HG02884 (cell line): ENCODE measurements around the gene ELOVL1.

Experiments
- ATAC-seq: cut with Tn5 transposase; IDR thresholded peaks from one replicate; pipeline ENCODE4 v1.9.1; 2021; ENCODE audit warnings: mild to moderate bottlenecking, moderate library complexity; ENCODE audit not compliant: unreplicated experiment

Gene ELOVL1

DNA sequence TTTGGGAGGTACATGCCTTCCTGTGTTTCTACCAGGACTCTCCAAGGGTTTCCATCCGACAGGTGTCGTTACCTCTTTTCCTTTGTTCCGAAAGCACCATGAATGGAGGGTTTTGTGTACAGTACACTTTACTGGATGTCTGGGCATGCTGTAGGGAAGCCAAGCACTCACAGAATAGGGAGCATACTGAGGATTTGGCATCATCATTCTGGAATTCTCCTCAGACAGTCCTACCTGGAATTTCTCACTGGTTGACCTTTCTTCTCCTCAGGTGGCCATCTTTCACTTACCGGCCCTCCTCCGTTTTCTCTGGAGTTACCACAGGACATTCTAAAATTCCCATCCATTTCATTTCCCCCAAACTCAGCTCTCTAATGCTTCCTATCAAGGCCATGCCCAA, 36.1 kb downstream of the ELOVL1 start:
- no peak for ATAC-seq

DNA sequence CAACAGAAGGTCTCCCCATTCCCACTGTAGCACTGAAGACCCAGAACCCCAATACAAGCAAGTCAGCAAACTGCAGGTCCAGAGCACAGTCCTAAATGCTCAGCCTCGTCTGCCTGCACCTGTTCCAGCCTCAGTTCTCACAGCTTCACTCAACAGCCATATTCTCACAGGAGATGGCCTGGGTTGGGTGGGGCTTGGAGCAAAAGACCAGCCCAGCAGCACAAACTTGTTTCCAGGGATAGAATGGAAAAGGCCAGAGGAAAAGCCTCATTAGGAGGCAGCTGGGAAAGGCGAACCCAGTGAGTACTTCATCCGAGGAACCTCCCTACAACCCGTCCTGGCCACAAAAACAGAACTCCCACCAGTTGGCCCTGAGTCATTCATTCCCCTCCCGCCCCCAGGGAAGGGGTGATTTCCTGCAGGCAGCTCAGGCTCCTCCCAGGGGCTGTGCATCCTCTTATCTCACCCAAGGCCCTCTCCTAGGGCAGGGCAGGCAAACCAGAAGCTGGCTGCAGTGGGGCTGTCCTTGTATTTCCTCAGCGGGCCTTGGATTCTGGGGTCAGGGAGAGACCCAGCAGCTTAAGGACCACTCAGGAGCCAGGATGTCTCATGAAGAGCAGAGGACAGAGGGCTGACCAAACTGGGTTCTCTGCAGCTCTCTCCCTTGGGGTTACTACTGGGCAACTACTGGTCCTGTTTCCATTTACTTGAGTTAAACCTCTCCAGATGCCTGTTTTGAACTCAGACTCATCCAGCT, 37.6 kb downstream of the ELOVL1 start:
- no peak for ATAC-seq

DNA sequence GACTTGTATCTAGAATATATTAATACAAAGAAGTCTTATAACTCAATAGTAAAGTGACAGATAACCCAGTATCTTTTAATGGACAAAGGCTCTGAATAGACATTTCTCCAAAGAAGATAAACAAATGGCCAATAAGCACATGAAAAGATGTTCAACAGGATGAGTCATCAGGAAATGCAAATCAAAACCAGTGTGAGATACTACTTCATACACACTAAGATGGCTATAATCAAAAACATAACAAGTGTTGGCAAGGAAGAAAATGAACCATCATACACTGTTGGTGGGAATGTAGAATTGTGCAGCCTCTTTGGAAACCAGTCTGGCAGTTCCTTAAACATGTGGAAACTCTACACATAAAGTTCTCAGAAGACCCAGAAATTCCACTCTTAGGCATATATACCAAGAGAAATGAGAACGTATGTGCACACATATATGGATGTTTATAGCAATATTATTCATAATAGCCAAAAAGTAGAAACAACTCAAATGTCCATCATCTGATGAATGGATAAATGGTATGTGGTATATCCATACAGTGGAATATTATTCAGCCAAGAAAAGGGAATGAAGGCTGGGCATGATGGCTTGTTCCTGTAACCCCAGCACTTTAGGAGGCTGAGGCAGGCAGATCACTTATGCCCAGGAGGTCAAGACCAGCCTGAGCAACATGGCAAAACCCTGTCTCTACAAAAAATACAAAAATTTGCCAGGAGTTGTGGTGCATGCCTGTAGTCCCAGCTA, 40.1 kb downstream of the ELOVL1 start:
- ATAC-seq = no peak

DNA sequence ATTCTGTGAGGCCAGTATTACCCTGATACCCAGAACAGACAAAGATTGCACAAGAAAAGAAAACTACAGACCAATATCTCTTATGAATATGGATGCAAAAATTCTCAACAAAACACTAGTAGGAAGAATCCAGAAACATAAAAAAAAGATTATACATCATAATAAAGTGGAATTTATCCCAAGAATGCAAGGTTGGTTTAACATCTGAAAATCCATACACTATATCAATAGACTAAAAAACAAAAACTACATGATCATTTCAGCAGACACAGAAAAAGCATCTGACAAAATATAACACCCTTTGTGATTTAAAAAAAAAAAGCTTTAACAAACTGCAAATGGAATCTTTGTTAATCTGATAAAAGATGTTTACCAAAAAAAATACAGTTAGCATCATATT, 42.4 kb downstream of the ELOVL1 start:
- no peak for ATAC-seq

DNA sequence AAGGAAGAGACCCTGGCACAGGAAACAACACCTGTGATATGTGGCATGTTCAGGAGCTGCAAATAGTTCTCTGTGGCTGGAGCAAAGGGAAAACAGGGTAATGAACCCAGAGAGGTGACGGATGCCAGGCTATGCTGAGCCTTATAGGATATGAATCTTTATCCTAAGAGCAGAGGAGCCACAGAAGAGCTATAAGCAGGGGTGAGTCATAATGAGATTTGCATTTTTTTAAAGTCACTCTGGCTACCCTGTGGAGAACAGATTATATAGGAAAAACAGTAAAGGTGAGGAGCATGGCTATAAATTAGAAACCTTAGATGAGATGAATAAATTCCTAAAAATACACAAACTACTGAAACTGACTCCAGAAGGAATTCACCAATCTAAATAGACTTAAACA, 43.0 kb downstream of the ELOVL1 start:
- no peak for ATAC-seq

DNA sequence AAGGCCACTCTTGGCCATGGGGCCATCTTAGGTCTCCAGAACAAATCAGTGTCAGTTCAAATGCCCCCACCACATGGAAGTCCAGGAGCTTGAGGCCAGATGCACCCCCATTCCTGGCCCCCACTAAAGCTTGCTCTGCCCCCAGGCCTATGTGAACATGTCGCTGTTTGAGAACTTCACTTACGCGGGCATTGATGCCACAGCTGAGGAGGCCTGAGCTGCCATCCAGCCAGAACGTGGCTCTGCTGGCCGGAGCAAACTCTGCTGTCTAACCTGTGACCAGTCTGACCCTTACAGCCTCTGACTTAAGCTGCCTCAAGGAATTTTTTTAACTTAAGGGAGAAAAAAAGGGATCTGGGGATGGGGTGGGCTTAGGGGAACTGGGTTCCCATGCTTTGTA, 45.3 kb downstream of the ELOVL1 start:
- no peak for ATAC-seq

DNA sequence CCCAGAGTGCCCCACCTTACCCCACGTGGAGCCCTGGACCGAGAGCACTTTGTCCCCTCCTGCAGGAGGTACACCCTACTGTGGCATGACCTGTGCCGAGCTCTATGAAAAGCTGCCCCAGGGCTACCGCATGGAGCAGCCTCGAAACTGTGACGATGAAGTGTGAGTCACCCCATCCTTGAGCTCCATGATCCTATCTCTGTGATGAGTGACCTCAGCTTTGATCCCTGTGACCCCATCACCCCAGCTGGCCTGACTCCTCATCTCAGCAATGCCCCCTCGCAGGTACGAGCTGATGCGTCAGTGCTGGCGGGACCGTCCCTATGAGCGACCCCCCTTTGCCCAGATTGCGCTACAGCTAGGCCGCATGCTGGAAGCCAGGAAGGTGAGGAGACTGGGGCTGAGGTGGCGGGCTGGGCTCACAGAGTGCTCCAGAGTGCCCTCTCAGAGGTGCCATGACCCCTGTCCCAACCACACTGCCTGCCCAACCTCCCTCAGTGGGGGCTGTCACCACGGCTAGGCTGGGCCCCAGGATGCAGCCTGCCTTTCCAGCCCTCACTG, 46.4 kb downstream of the ELOVL1 start:
- ATAC-seq = no peak

DNA sequence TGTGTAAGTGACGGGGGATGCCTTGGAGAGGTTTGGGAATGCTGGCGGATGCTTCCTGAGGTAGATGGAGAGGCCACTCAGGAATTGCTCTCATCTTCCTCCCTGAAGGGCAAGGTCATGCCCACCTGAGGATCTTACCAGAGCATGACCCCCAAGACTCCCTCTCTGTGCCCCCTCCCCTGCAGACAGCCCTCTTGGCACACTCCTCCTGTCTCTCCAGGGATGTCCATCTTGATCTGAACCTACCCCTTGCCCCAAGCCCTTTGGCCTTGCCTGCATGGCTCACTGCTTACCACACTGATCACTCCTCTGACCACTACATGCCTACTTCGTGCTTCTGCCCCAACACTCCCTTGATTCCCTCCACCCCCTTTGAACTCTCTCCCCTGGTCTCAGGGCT, 48.0 kb downstream of the ELOVL1 start:
- ATAC-seq = no peak

DNA sequence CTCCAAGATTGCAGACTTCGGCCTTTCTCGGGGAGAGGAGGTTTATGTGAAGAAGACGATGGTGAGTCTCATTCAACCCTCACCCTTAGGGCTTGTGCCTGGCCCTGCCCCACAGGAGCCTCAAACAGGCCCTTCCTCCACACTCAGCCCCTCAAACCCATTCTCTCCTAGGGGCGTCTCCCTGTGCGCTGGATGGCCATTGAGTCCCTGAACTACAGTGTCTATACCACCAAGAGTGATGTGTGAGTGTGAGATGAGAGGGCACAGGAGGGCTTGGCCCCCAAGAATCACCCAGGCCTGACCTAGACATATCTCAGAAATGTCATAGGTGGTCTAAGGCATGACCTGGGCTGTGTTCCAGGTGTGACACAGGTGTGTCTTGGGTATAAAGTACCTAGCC, 48.5 kb downstream of the ELOVL1 start:
- no peak for ATAC-seq

DNA sequence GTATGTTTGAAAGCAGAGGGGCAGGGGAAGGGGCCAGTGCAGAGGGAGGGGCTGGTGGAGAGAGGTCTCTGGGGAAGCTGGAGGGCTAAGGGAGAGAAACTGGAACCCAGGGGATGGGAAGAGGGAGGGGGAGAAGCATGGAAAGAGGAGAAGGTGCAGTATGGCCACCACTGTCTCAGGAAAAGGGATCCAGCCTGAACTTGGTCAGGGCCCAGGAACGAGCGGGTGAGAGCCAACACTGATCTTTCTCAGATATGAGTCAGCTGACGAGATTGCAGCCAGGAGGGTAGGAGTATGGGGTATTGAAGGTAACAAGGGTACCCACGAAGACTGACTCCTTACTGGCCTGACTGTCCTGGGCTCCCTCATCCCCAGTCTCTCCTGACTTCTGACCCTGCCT, 49.0 kb downstream of the ELOVL1 start:
- no peak for ATAC-seq

DNA sequence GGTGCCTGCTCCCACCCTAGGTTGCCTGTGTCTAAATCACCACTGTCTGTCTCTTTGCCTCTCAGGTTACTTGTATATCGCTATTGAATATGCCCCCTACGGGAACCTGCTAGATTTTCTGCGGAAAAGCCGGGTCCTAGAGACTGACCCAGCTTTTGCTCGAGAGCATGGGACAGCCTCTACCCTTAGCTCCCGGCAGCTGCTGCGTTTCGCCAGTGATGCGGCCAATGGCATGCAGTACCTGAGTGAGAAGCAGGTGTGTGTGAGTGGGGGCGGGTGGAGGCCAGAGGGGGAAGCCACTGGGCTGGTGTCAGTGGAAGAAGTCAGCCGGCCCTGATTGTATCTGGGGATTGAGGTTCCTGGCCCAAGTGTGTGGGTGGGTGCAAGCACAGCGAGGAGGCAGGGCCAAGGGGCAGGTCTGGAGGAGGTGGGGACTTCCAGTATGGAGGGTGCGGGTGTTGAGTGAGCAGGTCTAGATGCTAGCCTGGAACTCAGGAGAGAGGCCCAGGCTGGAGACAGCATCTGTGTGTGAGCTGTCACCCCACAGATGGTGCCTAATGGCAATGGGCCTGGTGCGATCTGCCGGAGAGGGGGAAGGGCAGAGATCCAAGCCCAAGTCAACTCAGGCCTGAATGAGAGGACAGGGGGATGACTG, 49.9 kb downstream of the ELOVL1 start:
- no peak for ATAC-seq

DNA sequence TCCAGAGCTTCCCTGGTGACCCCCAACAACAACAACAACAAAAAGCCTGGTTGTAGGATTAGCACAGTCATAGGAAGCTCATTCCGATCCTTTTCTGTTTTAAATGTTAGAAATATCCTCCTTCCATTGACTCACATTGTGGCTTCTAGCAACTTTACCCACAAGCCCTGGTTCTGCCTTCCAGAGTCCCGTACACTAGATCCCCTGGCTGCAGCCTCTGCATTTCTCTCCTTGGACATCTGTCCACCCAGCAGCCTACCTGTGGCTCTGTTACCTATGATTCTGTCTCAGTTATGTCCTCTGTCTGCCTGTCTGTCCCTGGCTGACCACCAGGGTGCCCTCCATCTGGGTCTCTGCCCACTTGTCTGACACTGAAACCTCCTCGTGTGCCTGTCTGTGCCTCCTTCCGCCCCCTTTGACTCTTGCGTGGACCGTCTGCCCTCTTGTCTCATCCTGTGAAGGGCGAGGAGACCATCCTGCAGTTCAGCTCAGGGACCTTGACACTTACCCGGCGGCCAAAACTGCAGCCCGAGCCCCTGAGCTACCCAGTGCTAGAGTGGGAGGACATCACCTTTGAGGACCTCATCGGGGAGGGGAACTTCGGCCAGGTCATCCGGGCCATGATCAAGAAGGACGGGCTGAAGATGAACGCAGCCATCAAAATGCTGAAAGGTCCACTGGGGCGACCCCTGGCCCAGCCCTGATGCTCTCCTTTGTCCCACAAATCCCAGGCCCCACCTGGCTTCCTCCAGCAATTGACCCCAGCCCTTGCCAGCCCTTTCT, 50.9 kb downstream of the ELOVL1 start:
- ATAC-seq = no peak

DNA sequence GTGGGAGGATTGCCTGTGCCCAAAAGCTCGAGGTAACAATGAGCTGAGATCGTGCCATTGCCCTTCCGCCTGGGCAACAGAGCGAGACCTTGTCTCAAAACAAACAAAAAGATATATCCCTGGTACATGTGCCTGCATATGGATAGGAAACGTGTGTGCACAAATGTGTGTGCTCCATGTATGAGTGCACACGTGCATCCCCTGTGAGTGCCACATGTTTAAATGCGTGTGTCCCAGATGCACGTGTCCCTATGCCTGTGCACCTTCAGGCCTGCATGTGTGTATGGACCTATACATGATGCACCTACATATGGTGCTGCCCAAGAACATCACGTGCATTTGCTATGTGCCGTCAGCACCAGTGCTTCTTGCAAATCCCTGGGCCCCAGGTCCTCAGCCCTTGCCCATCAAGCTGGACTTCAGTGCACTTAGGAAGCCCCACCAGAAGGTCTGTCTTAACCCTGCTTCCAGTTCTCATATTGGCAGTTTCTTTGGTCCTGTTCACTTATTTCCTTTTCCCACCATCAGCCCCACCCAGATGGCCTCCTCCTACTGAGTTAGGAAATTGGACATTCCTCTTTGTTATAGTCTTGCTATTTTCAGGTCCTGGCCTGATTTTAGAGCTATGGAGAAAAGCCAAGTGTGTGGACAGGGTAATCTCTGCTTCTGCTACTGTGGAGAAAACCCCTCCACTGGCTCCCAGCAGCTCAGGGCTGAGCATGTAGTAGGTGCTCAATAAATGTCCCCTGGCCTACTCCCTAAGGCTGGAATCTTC, 51.7 kb downstream of the ELOVL1 start:
- no peak for ATAC-seq

DNA sequence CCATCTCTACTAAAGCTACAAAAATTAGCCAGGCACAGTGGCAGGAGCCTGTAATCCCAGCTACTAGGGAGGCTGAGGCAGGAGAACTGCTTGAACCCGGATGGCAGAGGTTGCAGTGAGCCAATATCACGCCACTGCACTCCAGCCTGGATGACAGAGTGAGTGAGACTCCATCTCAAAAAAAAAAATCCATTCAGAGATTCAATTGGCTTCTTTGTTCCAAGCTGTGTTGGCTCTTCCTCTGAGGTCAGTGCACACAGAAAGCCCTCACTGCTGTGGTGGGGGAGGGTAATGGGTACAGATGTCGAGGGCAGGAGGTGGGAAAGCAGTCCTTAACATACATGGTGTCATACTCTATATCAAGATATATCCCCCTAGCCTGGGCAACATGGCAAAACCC, 52.3 kb downstream of the ELOVL1 start:
- no peak for ATAC-seq

DNA sequence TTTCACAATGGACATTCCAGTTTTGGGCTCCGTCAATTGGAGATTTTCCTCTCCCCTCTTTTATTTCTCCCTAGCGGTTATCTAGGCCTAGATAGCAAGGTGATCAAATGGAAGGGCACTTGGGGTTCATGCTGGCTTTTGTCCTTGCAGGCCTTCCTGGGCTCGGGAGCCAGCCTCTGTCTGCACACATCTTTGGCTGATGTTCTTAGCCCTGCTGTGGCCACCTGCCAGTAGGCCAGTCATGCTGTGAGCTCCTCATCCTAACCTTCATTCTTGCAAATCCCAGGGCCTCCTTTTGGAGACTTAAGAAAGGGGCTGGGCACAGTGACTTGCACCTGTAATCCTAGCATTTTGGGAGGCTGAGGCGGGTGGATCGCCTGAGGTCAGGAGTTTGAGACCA, 53.6 kb downstream of the ELOVL1 start:
- ATAC-seq = no peak

DNA sequence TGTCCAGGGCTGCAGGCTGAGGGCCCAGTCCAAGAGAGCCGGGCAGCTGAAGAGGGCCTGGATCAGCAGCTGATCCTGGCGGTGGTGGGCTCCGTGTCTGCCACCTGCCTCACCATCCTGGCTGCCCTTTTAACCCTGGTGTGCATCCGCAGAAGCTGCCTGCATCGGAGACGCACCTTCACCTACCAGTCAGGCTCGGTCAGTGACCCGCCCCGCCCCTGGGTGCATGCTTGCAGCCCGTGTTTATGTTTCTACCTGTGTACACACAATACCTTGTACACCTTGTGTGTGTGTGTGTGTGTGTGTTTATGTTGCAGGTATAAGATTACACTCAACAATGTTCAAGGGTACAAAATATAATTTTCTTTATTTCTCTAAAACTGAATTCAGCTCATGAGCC, 54.0 kb downstream of the ELOVL1 start:
- ATAC-seq = no peak
